HL-60 (cell line): ENCODE results near the gene OTUD7B.

ENCODE experiments used
- GABPA ChIP-seq: IDR thresholded peaks from 2 replicates; pipeline ENCODE4 v1.6.1; 2012; ENCODE audit warnings: low read depth
- POLR2AphosphoS5 ChIP-seq: IDR thresholded peaks from 2 replicates; pipeline ENCODE4 v1.6.1; 2012; ENCODE audit warnings: low read depth
- REST ChIP-seq: IDR thresholded peaks from 2 replicates; pipeline ENCODE4 v1.6.1; 2012; ENCODE audit warnings: low read depth; ENCODE audit not compliant: insufficient replicate concordance
- SPI1 ChIP-seq: IDR thresholded peaks from 2 replicates; pipeline ENCODE4 v1.6.1; 2012; ENCODE audit warnings: low read depth, mild to moderate bottlenecking, borderline replicate concordance
- TF ChIP-seq, protein P1 (sequence below): IDR thresholded peaks from one replicate; pipeline ENCODE4 v1.5.1; 2011; ENCODE audit warnings: low read length, control low read depth, inconsistent platforms; ENCODE audit not compliant: insufficient read depth

DNA sequence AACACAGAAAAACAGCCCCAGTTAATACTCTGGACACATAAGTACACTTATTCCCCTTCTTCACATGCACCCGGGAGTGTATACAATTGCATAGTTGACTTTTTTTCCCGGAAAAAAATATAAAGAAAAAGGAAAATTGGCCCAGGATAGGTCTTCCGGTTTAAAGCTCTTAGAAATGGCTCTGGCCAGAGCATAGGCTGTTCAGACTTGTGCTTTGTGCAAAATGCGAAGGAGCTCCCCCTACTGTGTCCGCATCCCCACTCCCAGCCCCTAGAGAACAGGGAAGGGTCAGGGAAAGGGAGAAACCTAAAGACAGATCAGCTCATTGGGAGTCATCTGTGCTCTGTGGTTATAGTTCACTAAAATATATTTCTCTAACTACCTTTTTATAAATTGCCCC, 68.3 kb downstream of the OTUD7B start:
- TF ChIP-seq, protein P1, sequence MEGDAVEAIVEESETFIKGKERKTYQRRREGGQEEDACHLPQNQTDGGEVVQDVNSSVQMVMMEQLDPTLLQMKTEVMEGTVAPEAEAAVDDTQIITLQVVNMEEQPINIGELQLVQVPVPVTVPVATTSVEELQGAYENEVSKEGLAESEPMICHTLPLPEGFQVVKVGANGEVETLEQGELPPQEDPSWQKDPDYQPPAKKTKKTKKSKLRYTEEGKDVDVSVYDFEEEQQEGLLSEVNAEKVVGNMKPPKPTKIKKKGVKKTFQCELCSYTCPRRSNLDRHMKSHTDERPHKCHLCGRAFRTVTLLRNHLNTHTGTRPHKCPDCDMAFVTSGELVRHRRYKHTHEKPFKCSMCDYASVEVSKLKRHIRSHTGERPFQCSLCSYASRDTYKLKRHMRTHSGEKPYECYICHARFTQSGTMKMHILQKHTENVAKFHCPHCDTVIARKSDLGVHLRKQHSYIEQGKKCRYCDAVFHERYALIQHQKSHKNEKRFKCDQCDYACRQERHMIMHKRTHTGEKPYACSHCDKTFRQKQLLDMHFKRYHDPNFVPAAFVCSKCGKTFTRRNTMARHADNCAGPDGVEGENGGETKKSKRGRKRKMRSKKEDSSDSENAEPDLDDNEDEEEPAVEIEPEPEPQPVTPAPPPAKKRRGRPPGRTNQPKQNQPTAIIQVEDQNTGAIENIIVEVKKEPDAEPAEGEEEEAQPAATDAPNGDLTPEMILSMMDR = no peak
- TF ChIP-seq REST (no peak), POLR2AphosphoS5 (no peak), GABPA (no peak), SPI1 (no peak)
